PC-3 (cell line): ENCODE measurements around the gene TRIM62. TPM values are rescaled to one million over a fixed set of nuclear protein-coding genes. Genes with fewer than 3 reads are reported as not detected.

Source experiments
- ATAC-seq: fragments of 200-7000 bp; cut with Tn5 transposase; 2 replicates; pipeline ENCODE4 v1.9.1; 2020; ENCODE audit warnings: mild to moderate bottlenecking, moderate library complexity
- BruUV-seq: library from RNA; stranded (reverse); fragments of 400-500 nt; replicated peaks from 2 replicates; lab custom pipeline; 2021; lab: Mats Ljungman, UMichigan
- CTCF ChIA-PET: fragments of 300-600 bp; sonication (Branson Sonifier 250); formaldehyde crosslinking; loops from one replicate; lab custom pipeline; 2022; ENCODE audit warnings: antibody characterized with exemption; lab: Charles Lee
- POLR2A ChIA-PET: fragments of 300-600 bp; sonication (Branson Sonifier 250); formaldehyde crosslinking; loops from one replicate; lab custom pipeline; 2022; ENCODE audit warnings: antibody characterized with exemption; ENCODE audit not compliant: unreplicated experiment; lab: Charles Lee
- DNase-seq: peaks from one replicate; pipeline ENCODE4 v3.0.0-alpha.2; 2015
- H2AFZ ChIP-seq: fragments of 300-600 bp; sonication (generic); 2 replicates; pipeline ENCODE4 v1.6.0; 2016; ENCODE audit warnings: antibody characterized with exemption, low read length
- H3F3A ChIP-seq: fragments of 300-600 bp; sonication (generic); one replicate; pipeline ENCODE4 v1.6.0; 2017; ENCODE audit warnings: antibody characterized with exemption, low read length, control low read depth, mild to moderate bottlenecking; ENCODE audit not compliant: unreplicated experiment
- H3K27ac ChIP-seq: fragments of 300-600 bp; sonication (generic); 2 replicates; pipeline ENCODE4 v1.5.1; 2016; ENCODE audit warnings: mild to moderate bottlenecking, low read length
- H3K27me3 ChIP-seq: fragments of 300-600 bp; sonication (generic); 2 replicates; pipeline ENCODE4 v1.6.1; 2016; ENCODE audit warnings: low read length, mixed read lengths
- H3K36me3 ChIP-seq: fragments of 300-600 bp; sonication (generic); 2 replicates; pipeline ENCODE4 v1.6.1; 2016; ENCODE audit warnings: low read depth, mixed run types, low read length, mixed read lengths
- H3K4me1 ChIP-seq: fragments of 300-600 bp; sonication (generic); 2 replicates; pipeline ENCODE4 v1.5.1; 2016; ENCODE audit warnings: low read length; ENCODE audit not compliant: insufficient read depth
- H3K4me2 ChIP-seq: fragments of 300-600 bp; sonication (generic); 2 replicates; pipeline ENCODE4 v1.6.0; 2016; ENCODE audit warnings: low read length
- H3K4me3 ChIP-seq: fragments of 300-600 bp; sonication (generic); 2 replicates; pipeline ENCODE4 v1.5.1; 2016; ENCODE audit warnings: mild to moderate bottlenecking, low read length, mixed read lengths
- H3K79me2 ChIP-seq: fragments of 300-600 bp; sonication (generic); 2 replicates; pipeline ENCODE4 v1.6.1; 2017; ENCODE audit warnings: low read length, mixed read lengths
- H3K9ac ChIP-seq: fragments of 300-600 bp; sonication (generic); 2 replicates; pipeline ENCODE4 v1.6.0; 2016; ENCODE audit warnings: mild to moderate bottlenecking, low read length
- H3K9me2 ChIP-seq: fragments of 300-600 bp; sonication (generic); replicated peaks from 2 replicates; pipeline ENCODE4 v1.6.1; 2016; ENCODE audit warnings: mixed run types, low read length, mixed read lengths
- H3K9me3 ChIP-seq: fragments of 300-600 bp; sonication (generic); 2 replicates; pipeline ENCODE4 v1.6.1; 2016; ENCODE audit warnings: low read length, mixed read lengths
- H4K20me1 ChIP-seq: fragments of 300-600 bp; sonication (generic); 2 replicates; pipeline ENCODE4 v1.6.1; 2016; ENCODE audit warnings: low read length, mixed read lengths
- EZH2 ChIP-seq: fragments of 300-600 bp; sonication (generic); IDR thresholded peaks from one replicate; pipeline ENCODE4 v1.6.1; 2017; ENCODE audit warnings: antibody characterized with exemption, mild to moderate bottlenecking, low read length; ENCODE audit not compliant: unreplicated experiment
- EZH2phosphoT487 ChIP-seq: fragments of 300-600 bp; sonication (generic); IDR thresholded peaks from 2 replicates; pipeline ENCODE4 v1.6.1; 2018; ENCODE audit warnings: mild to moderate bottlenecking, antibody characterized with exemption, low read length, borderline replicate concordance
- intact Hi-C: fragments of 100-400 bp; cut with micrococcal nuclease; formaldehyde crosslinking; loops from 2 replicates; pipeline ENCODE4 v1.9.0; 2023
- total RNA-seq: library from RNA; depleted of rRNA; stranded (reverse); fragments of >200 nt; gene quantifications from 2 replicates; pipeline ENCODE4 v1.2.3, GENCODE V29; 2014
- TF ChIP-seq, protein P1 (sequence below): fragments of 300-600 bp; sonication (generic); conservative IDR thresholded peaks from 2 replicates; pipeline ENCODE4 v1.5.1; 2017; ENCODE audit warnings: antibody characterized with exemption, low read depth, mild to moderate bottlenecking, low read length

Gene TRIM62
- total RNA-seq, 1 experiment from 2014 or later = 3.9 TPM

DNA sequence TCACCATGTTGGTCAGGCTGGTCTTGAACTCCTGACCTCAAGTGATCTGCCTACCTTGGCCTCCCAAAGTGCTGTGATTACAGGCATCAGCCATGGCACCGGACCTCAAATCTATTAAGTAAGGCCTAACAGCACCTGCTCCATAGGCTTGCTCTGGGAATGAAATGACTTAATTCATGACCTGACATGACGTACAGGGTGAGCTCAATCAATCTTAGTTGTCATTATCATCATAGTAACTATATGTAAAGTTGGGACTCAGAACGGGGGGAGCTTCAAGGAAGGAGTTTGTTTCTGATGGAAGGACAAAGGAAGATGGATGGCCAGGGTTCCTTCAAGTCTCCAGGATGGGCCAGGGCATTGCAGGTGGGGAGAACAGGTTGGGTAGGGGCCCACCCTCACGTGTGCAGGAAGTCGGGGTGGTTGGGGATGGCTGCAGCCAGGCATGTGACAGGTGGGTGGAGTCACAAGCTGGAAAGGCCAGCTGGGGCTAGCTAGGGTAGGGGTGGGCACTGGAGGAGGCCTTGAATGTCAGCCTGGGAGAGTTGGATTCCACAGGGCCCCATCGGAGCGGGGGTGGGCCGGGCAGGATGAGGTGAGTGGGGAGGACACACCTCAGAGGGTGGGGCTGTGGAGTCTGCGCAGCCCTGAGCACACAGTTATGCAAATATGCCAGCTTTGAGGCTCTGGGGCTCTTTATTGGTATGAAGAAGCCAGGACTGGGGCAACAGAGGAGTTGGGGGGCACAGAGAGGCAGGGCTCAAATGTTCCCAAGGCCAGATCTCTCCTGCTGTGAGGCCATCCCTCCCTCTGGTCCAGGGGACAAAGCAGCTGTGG, 9.6 kb downstream of the TRIM62 start:
- H3K36me3 ChIP-seq = no peaks in the 10 kb centered on the region
- H3F3A ChIP-seq = no peaks in the 10 kb centered on the region
- no peak overlapping the region for H3K4me3 ChIP-seq
- no peaks in the 10 kb centered on the region for H3K27me3 ChIP-seq
- BruUV-seq = no TSS peak
- ATAC-seq (no peak), DNase-seq (no peak)
- no peaks in the 10 kb centered on the region for H3K79me2 ChIP-seq
- no peaks in the 10 kb centered on the region for H3K9me3 ChIP-seq
- H2AFZ ChIP-seq = no peak overlapping the region
- CTCF ChIA-PET = no interaction called here
- no peaks in the 10 kb centered on the region for H4K20me1 ChIP-seq
- TF ChIP-seq, protein P1, sequence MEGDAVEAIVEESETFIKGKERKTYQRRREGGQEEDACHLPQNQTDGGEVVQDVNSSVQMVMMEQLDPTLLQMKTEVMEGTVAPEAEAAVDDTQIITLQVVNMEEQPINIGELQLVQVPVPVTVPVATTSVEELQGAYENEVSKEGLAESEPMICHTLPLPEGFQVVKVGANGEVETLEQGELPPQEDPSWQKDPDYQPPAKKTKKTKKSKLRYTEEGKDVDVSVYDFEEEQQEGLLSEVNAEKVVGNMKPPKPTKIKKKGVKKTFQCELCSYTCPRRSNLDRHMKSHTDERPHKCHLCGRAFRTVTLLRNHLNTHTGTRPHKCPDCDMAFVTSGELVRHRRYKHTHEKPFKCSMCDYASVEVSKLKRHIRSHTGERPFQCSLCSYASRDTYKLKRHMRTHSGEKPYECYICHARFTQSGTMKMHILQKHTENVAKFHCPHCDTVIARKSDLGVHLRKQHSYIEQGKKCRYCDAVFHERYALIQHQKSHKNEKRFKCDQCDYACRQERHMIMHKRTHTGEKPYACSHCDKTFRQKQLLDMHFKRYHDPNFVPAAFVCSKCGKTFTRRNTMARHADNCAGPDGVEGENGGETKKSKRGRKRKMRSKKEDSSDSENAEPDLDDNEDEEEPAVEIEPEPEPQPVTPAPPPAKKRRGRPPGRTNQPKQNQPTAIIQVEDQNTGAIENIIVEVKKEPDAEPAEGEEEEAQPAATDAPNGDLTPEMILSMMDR = no peak
- TF ChIP-seq EZH2phosphoT487 = no peak
- TF ChIP-seq EZH2 = no peak
- no peak overlapping the region for H3K27ac ChIP-seq
- H3K4me1 ChIP-seq = 0 out of 2 replicates have a peak, but pooled peaks cover 6% of the 10 kb centered on the region
- POLR2A ChIA-PET = no interaction called here
- no peaks in the 10 kb centered on the region for H3K9me2 ChIP-seq
- no peak overlapping the region for H3K9ac ChIP-seq
- H3K4me2 ChIP-seq = no peak overlapping the region
- intact Hi-C loops = no loop called here

DNA sequence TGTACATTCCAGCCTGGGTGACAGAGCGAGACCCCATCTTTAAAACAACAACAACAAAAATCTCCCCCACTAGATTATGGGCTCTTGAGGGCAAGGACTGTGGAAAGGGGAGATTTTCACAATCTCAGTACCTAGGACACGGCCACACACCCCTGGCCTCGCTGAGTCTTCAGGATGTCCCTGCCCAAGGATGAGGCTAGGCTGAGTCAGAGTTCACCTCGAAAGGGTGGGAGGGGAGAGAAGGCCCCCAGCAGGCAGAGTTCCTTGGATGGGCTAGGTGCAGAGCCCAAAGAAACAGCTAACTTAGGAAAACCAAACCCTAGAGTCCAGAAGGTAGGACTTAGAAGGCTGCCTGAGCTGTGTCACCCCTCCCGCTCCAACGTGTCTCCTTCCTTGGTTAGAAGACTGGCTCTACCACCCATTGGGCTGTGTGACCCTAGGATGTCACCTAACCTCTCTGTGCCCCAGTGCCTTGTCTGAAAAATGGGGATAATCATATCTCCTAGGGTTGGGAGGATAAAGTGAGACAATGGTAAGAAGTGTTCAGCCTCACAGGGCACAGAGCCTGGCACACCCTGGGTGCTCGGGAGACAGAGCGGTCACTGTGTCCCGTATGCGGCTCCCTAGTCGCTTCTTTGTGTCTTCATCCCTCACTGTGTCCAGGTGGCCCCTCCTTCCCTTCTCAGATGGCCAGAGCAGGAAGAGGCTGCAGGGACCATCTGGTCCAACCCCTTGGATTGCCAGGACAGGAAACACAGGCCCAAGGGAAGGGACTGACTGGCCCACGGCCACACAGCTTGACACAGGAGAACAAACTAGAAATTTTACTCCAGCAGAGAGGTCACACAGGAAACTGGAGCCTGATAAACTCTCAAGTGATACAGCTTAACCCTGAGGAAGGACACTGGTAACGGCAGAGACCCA, 11.2 kb downstream of the TRIM62 start:
- Histone ChIP-seq H3K79me2 (no peaks in the 10 kb centered on the region), H3K4me2 (no peak overlapping the region), H3K27me3 (no peaks in the 10 kb centered on the region), H3F3A (no peaks in the 10 kb centered on the region), H3K4me3 (no peak overlapping the region), H3K4me1 (0 out of 2 replicates have a peak, but pooled peaks cover 6% of the 10 kb centered on the region), H2AFZ (no peak overlapping the region), H3K9me3 (no peaks in the 10 kb centered on the region), H3K27ac (no peak overlapping the region), H3K9me2 (no peaks in the 10 kb centered on the region), H4K20me1 (no peaks in the 10 kb centered on the region), H3K9ac (no peak overlapping the region), H3K36me3 (no peaks in the 10 kb centered on the region)
- intact Hi-C loops = no loop called here
- ChIA-PET CTCF (no interaction called here), POLR2A (no interaction called here)
- DNase-seq (peak; percentile 22), ATAC-seq (peak; percentile 57)
- TF ChIP-seq, protein P1 = no peak
- TF ChIP-seq EZH2 (no peak), EZH2phosphoT487 (no peak)
- BruUV-seq = no TSS peak
